ENCODE data around the gene CTNND2. TPM values are rescaled to one million over a fixed set of nuclear protein-coding genes. Genes with fewer than 3 reads are reported as not detected.

CTNND2 gene
- total RNA-seq, 1 donor from 2014 or later: not detected

DNA sequence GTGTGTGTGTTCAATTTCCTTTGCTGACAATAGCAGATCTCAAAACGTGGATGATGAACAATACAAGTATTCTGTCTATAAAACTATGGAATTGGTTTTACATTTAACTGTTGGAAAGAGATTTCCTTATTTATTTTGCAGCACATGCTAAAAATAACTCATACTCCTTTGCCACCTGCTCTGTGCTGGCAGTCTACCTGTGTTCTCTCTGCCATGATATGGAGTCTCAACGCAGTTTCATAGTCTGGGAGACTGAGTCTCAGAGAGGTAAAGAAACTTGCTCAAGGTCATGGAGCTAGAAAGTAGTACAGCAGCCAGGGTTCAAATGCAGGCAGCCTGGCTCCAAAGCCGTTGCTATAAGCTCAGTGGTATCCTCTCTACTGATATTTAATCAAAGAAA, 677.2 kb downstream of the CTNND2 start:
- Mint-ChIP-seq H3K9me3 (peaks cover 6% of the 10 kb centered on the region), H3K27ac (no peak overlapping the region), H3K4me3 (ENCODE audit: low read depth) (no peak overlapping the region), H3K4me1 (ENCODE audit: low read depth) (no peaks in the 10 kb centered on the region), H3K36me3 (ENCODE audit: low read depth) (no peaks in the 10 kb centered on the region), H3K27me3 (ENCODE audit: low read depth) (no peaks in the 10 kb centered on the region)
- DNase-seq (ENCODE audit: low spot score): no peak
- intact Hi-C loops (cut with micrococcal nuclease): no loop called here

DNA sequence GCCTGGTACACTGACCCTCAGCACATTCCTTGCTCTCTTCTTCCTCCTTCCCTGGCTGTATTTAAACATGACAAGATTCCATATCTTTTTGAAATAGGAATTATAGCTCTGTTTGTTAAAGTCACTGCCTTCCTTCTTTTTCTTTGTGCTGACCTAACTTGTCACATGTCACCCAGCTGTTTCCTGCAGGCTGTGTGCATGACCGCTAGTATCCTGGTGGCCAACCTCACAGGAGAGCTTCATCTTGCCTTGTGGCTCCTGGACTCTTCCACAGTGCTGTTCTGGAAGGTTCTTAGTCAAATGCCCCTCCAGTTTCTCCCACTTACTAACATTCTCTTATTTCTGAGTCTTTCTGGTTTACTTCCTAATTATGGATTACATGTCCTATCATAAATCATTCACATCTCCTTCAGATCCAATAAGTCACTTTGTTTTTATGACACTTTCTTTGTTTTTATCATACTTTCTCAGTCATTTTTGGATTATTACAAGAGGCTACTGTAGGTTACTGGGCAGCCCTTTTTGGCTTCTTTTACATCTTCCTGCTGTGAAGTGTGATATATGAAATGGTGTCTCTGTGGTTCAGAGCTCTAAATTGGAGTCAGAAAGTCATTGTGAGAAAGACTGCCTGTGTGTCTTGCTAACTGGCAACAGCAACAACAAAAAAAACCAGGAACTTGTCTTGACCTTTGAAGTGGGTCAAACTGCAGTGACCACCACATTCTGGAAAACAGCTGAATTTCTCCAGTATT, 679.6 kb downstream of the CTNND2 start:
- H3K9me3 Mint-ChIP-seq: no peaks in the 10 kb centered on the region
- no peaks in the 10 kb centered on the region for H3K36me3 Mint-ChIP-seq (ENCODE audit: low read depth)
- no peak overlapping the region for H3K4me3 Mint-ChIP-seq (ENCODE audit: low read depth)
- DNase-seq (ENCODE audit: low spot score): no peak
- intact Hi-C loops (cut with micrococcal nuclease): no loop called here
- no peaks in the 10 kb centered on the region for H3K27me3 Mint-ChIP-seq (ENCODE audit: low read depth)
- no peak overlapping the region for H3K27ac Mint-ChIP-seq
- H3K4me1 Mint-ChIP-seq (ENCODE audit: low read depth): no peaks in the 10 kb centered on the region

DNA sequence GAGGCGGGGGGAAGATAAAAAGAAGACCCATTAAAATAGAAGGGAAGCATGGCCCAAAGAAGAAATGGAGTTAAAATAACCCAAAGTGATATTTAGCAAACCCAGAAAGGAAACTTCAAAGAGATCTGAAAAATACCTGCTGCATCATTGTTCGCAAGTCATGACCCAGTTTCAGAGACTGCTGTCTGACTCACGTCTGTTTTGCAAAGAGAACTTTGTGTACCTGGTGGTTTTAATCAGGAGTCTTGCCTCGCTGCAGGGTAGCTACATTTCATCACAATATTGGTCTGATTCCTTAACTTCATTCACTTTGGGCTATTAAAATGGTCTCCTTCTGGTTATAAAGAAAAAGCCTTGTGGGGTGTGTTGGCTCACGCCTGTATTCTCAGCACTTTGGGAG, 682.1 kb downstream of the CTNND2 start:
- intact Hi-C loops (cut with micrococcal nuclease): no loop called here
- Mint-ChIP-seq H3K27me3 (ENCODE audit: low read depth) (no peaks in the 10 kb centered on the region), H3K4me1 (ENCODE audit: low read depth) (no peaks in the 10 kb centered on the region), H3K36me3 (ENCODE audit: low read depth) (no peaks in the 10 kb centered on the region), H3K9me3 (no peaks in the 10 kb centered on the region), H3K27ac (no peak overlapping the region), H3K4me3 (ENCODE audit: low read depth) (no peak overlapping the region)
- DNase-seq (ENCODE audit: low spot score): no peak

DNA sequence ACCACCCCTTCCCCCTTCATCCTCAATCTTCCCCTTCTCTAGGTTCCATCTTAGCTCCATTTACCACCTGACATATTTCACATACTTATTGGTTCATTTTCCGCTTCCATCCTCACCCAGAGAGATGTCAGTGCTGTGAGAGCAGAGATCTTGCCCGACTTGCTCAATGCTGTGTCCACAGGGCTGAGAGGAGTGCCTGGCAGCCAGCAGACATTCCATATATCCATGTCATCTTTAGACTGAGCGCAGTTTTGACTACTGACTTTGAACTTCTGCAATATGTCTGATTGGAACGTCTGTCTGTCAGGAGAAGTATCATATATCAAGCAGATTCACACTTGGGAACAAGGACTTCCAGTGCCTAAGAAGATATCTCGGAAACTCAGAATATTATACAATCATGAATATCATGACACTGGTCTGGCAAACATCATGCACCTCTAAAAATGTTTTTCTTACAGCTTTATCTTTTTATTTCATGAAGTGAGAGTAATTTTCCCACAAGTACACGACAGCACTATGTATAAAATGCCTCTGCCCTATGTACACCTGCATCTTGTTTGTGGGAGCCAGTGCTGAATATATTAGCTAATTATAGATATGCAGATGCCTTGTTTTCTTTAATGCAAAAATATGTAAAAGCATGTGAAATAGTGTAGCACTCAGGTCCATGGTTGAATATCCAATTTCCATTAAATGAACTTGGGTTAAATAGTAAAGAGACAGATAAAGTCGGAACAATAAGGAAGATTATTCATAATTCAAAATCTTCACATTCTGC, 689.2 kb downstream of the CTNND2 start:
- no peaks in the 10 kb centered on the region for H3K4me1 Mint-ChIP-seq (ENCODE audit: low read depth)
- intact Hi-C loops (cut with micrococcal nuclease): no loop called here
- no peak overlapping the region for H3K4me3 Mint-ChIP-seq (ENCODE audit: low read depth)

DNA sequence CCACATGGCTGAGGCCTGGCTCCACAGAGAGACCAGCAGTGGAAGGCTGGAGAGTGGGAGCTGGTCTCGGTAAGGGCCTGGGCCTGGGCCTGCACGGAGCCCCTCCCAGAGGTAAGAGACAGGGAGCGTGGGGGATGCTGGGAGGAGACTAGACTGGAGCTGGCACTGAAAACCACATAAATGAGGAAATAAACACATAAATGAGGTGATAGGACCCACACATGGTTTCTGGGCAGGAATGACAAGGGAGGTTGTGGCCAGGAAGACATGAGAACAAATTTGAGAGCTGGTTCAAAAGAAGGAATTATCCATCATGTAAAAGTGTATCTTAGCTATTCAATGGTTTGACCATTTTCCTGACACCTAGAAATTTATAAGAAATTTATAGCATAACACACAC, 691.5 kb downstream of the CTNND2 start:
- no peaks in the 10 kb centered on the region for H3K4me1 Mint-ChIP-seq (ENCODE audit: low read depth)
- intact Hi-C loops (cut with micrococcal nuclease): no loop called here
- H3K36me3 Mint-ChIP-seq (ENCODE audit: low read depth): no peaks in the 10 kb centered on the region
- no peak overlapping the region for H3K27ac Mint-ChIP-seq
- no peak for DNase-seq (ENCODE audit: low spot score)
- no peak overlapping the region for H3K4me3 Mint-ChIP-seq (ENCODE audit: low read depth)
- H3K27me3 Mint-ChIP-seq (ENCODE audit: low read depth): no peaks in the 10 kb centered on the region
- no peaks in the 10 kb centered on the region for H3K9me3 Mint-ChIP-seq

More for the DNA sequence above, 689.2 kb downstream of the CTNND2 start:
- Mint-ChIP-seq H3K27ac (no peak overlapping the region), H3K36me3 (ENCODE audit: low read depth) (no peaks in the 10 kb centered on the region), H3K27me3 (ENCODE audit: low read depth) (no peaks in the 10 kb centered on the region), H3K9me3 (no peaks in the 10 kb centered on the region)
- DNase-seq (ENCODE audit: low spot score): no peak

DNA sequence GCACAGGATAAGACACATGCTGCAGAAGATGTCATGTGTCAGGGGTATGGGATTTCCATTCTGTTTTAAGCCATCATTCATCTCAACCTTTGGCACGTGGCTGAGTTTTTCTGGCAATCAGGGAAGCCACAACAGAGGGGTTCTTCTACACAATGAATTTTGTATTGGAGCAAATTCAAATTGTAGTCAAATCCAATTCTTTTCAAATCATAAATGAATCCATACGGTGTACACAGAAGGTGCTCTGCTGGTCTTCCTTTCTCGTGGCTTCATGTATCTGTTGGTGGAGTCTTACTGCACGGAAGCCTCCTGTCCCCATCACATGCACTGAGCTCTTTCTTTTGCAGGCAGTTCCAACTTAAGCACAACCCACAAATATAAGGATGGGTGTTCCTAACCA, 706.5 kb downstream of the CTNND2 start:
- no peak for DNase-seq (ENCODE audit: low spot score)
- no peak overlapping the region for H3K27ac Mint-ChIP-seq
- intact Hi-C loops (cut with micrococcal nuclease): no loop called here
- H3K9me3 Mint-ChIP-seq: no peaks in the 10 kb centered on the region
- H3K27me3 Mint-ChIP-seq (ENCODE audit: low read depth): no peaks in the 10 kb centered on the region
- no peaks in the 10 kb centered on the region for H3K36me3 Mint-ChIP-seq (ENCODE audit: low read depth)
- no peak overlapping the region for H3K4me3 Mint-ChIP-seq (ENCODE audit: low read depth)
- no peaks in the 10 kb centered on the region for H3K4me1 Mint-ChIP-seq (ENCODE audit: low read depth)

DNA sequence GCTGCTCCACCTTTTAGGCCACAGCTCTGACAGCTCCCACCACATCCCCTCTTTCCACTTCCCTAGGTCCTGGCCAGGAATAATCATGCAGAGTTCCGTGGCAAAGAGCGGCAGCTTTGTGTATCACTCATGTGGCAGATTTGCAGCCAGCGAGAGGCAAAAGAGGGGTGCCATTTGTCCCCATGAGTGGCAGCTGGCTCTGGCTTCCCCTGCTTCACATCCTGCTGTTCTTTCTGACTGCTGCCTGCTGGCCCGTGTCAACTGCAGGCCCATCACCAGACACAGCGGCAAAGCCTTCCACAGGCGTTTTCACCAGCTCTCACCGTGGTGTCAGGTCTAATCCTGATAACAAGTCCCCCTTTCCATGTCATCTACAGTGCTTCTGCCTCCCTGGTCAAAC, 712.6 kb downstream of the CTNND2 start:
- intact Hi-C loops (cut with micrococcal nuclease): no loop called here
- Mint-ChIP-seq H3K4me1 (ENCODE audit: low read depth) (no peaks in the 10 kb centered on the region), H3K4me3 (ENCODE audit: low read depth) (no peak overlapping the region), H3K9me3 (no peaks in the 10 kb centered on the region), H3K27ac (no peak overlapping the region), H3K27me3 (ENCODE audit: low read depth) (no peaks in the 10 kb centered on the region), H3K36me3 (ENCODE audit: low read depth) (no peaks in the 10 kb centered on the region)
- no peak for DNase-seq (ENCODE audit: low spot score)

DNA sequence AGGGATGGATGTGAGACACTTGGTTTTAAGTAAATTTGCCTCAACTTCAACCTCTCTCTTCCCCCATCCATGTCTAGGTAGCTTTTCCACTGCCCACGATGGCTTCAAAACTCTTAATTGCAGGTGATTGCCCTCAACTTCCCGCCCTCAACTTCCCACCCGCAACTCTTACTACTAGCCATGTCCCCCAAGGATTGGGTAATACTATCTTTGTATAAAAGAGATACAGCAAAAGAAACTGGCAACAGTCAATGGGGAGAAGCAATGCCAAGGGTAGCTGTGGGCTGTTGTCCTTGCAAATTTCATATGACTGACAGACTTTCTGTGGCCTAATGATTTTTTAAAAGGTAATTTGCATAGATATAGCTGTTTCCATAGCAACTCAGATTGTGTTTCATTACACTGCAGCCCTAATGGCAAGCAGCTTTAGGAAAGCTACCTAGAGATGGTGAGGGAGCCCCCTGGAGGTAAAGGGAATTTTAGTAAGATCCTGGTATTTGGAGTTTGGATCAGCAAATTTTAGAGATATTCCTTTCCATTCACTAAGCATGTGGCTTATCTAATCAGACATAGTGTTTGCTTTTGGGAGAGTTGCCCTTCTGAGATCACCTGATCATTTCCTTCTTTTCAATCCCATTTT, 721.7 kb downstream of the CTNND2 start:
- H3K36me3 Mint-ChIP-seq (ENCODE audit: low read depth): no peaks in the 10 kb centered on the region
- H3K27me3 Mint-ChIP-seq (ENCODE audit: low read depth): no peaks in the 10 kb centered on the region
- no peak for DNase-seq (ENCODE audit: low spot score)
- H3K9me3 Mint-ChIP-seq: no peaks in the 10 kb centered on the region
- no peak overlapping the region for H3K4me3 Mint-ChIP-seq (ENCODE audit: low read depth)
- H3K4me1 Mint-ChIP-seq (ENCODE audit: low read depth): no peaks in the 10 kb centered on the region
- no peak overlapping the region for H3K27ac Mint-ChIP-seq
- intact Hi-C loops (cut with micrococcal nuclease): no loop called here

DNA sequence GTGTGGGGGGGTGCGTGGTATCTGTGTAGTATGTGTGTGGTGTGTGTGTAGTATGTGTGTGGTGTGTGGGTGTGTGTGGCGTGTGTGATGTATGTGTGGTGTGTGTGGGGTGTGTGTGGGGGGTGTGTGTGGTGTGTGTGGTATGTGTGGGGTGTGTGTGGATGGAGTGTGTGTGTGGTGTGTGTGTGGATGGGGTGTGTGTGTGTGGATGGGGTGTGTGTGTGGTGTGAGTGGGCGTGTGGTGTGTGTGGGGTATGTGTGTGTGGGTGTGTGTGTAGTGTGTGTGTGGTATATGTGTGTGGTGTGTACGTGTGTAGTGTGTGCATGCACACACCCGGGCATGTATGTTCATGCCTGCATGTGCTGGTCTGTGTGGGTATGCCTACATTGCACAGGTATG, 722.3 kb downstream of the CTNND2 start:
- H3K4me1 Mint-ChIP-seq (ENCODE audit: low read depth): no peaks in the 10 kb centered on the region
- H3K27me3 Mint-ChIP-seq (ENCODE audit: low read depth): no peaks in the 10 kb centered on the region
- H3K27ac Mint-ChIP-seq: no peak overlapping the region
- DNase-seq (ENCODE audit: low spot score): no peak
- H3K36me3 Mint-ChIP-seq (ENCODE audit: low read depth): no peaks in the 10 kb centered on the region
- H3K9me3 Mint-ChIP-seq: no peaks in the 10 kb centered on the region
- no peak overlapping the region for H3K4me3 Mint-ChIP-seq (ENCODE audit: low read depth)
- intact Hi-C loops (cut with micrococcal nuclease): no loop called here

DNA sequence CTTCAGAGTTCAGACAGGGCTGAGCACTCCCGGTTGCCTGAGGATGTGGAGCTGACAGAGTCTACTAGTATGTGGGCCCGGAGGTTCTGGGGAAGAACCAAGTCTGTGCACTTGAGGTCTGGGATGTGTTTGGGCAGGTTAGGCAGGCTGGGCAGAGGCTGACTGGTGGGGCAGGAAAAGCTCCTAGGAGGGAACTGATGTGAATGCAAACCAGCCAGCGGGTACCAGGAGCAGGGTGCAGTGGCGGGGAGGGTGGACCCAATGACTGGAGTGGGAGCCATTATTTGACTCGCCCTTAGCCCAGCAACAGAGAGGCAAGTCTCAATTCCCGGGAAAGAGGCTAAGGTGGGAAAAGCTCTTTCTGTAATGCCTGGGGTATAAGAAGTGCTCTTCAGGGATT, 723.4 kb downstream of the CTNND2 start:
- intact Hi-C loops (cut with micrococcal nuclease): no loop called here
- DNase-seq (ENCODE audit: low spot score): no peak
- no peaks in the 10 kb centered on the region for H3K36me3 Mint-ChIP-seq (ENCODE audit: low read depth)
- no peaks in the 10 kb centered on the region for H3K27me3 Mint-ChIP-seq (ENCODE audit: low read depth)
- no peak overlapping the region for H3K27ac Mint-ChIP-seq
- H3K4me1 Mint-ChIP-seq (ENCODE audit: low read depth): no peaks in the 10 kb centered on the region
- H3K4me3 Mint-ChIP-seq (ENCODE audit: low read depth): no peak overlapping the region
- no peaks in the 10 kb centered on the region for H3K9me3 Mint-ChIP-seq

DNA sequence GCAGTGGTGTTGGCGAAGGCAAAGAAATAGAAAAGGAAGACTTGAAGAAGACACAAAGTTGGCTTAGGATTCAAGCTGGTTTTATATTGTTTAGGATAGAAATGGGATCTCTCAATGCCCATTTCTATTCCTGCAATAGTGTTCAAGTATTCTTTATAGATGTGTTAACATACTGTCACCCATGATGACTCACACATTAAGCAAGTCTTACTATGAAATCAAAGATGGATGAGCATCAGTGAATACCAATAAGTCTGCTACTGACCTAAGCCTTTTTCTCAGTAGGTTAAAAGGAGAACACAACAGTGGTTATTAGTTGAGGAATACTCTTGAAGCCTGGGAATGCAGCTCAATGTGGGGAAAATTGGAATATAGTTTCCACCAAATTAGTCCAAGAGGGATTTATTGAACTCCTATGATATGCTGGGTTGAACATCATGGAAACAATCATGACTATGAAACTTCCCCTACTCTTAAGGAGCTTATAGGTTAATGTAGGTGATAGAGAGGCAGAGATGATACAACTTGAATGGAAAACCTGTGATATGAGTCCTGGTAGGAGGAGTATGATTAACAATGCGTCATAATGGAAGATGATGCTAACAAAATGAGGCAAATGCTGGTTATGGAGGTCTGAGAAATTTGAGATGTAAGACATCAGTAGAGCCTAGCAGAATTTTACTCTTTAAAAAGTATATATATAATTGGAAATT, 726.1 kb downstream of the CTNND2 start:
- intact Hi-C loops (cut with micrococcal nuclease): no loop called here
- no peaks in the 10 kb centered on the region for H3K4me1 Mint-ChIP-seq (ENCODE audit: low read depth)

DNA sequence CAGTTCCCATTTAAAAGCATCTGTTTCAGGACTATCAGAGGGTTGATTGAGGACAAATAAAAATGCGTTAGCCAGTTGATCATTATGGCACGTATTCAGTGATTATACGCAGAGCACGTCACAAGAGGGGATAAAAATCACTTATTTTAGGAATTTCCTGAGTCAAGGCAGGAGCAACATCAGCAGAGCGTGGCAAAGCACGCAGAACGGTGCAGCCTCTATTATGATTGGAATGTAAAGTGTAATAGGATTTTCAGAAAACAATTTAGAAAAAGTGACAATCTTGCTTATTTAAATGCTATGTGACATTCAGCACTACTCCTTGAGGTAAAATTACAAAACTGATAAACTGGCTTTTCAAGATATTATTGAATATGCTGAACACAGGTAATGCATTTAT, 729.7 kb downstream of the CTNND2 start:
- peaks cover 5% of the 10 kb centered on the region for H3K4me1 Mint-ChIP-seq (ENCODE audit: low read depth)
- H3K4me3 Mint-ChIP-seq (ENCODE audit: low read depth): no peak overlapping the region
- DNase-seq (ENCODE audit: low spot score): no peak
- H3K9me3 Mint-ChIP-seq: no peaks in the 10 kb centered on the region
- no peaks in the 10 kb centered on the region for H3K36me3 Mint-ChIP-seq (ENCODE audit: low read depth)
- intact Hi-C loops (cut with micrococcal nuclease): no loop called here
- H3K27me3 Mint-ChIP-seq (ENCODE audit: low read depth): no peaks in the 10 kb centered on the region
- H3K27ac Mint-ChIP-seq: no peak overlapping the region

More for the DNA sequence above, 726.1 kb downstream of the CTNND2 start:
- H3K27me3 Mint-ChIP-seq (ENCODE audit: low read depth): no peaks in the 10 kb centered on the region
- H3K4me3 Mint-ChIP-seq (ENCODE audit: low read depth): no peak overlapping the region
- no peak overlapping the region for H3K27ac Mint-ChIP-seq
- no peak for DNase-seq (ENCODE audit: low spot score)
- no peaks in the 10 kb centered on the region for H3K9me3 Mint-ChIP-seq
- no peaks in the 10 kb centered on the region for H3K36me3 Mint-ChIP-seq (ENCODE audit: low read depth)

Data from activated T-helper 2 cell treated with anti-CD3 and anti-CD28 coated beads, Interferon-gamma antibody, Interleukin-2, Interleukin-4, amounts not matched to agents 10 μg/mL and 5 μg/mL and 100 μg/mL, durations not matched to agents 14 hours and 24 hours and 36 hours (primary cell).